Measurements from ENCODE around the gene SDHAF4.
"Not testable (repeated sequence)": the region's sequence is repeated elsewhere in the genome, so short reads cannot be mapped to it uniquely, and the experiment has no call there.

The SDHAF4 gene

GRCh38 chr6:70566751-70567382 lies at the start of gene SDHAF4:
SDHAF4 (plus strand) TSS chr6:70566930; CDS start chr6:70566941, 11 bp downstream.
- peak; percentile 95 for DNase-seq

GRCh38 chr6:70518723-70519122 lies 48.0 kb upstream of the SDHAF4 start:
- no peak for DNase-seq

- DNase-seq, result no peak
Measured at GRCh38 chr6:70520575-70520974, 46.2 kb upstream of the SDHAF4 start.

GRCh38 chr6:70524721-70525286 lies 41.9 kb upstream of the SDHAF4 start:
- DNase-seq, result no peak

- DNase-seq, result no peak
Measured at GRCh38 chr6:70527071-70527737, 39.5 kb upstream of the SDHAF4 start.

- no peak for DNase-seq
Measured at GRCh38 chr6:70530023-70530422, 36.7 kb upstream of the SDHAF4 start.

GRCh38 chr6:70531133-70531532 lies 35.6 kb upstream of the SDHAF4 start:
- no peak for DNase-seq

- DNase-seq, result no peak
Measured at GRCh38 chr6:70537266-70537665, 29.5 kb upstream of the SDHAF4 start.

GRCh38 chr6:70538376-70538775 lies 28.4 kb upstream of the SDHAF4 start:
- DNase-seq, result no peak

GRCh38 chr6:70547313-70547712 lies 19.4 kb upstream of the SDHAF4 start:
- peak; percentile 24 for DNase-seq

GRCh38 chr6:70547905-70548304 lies 18.8 kb upstream of the SDHAF4 start:
- no peak for DNase-seq

GRCh38 chr6:70549327-70549726 lies 17.4 kb upstream of the SDHAF4 start:
- DNase-seq, result no peak

GRCh38 chr6:70551566-70551965 lies 15.2 kb upstream of the SDHAF4 start:
- no peak for DNase-seq

- DNase-seq, result not testable (repeated sequence)
Measured at GRCh38 chr6:70552286-70552940, 14.3 kb upstream of the SDHAF4 start.

GRCh38 chr6:70552974-70553373 lies 13.8 kb upstream of the SDHAF4 start:
- DNase-seq, result no peak

GRCh38 chr6:70557998-70558397 lies 8.7 kb upstream of the SDHAF4 start:
- DNase-seq, result no peak

- DNase-seq, result not testable (repeated sequence)
Measured at GRCh38 chr6:70562401-70562800, 4.3 kb upstream of the SDHAF4 start.

- peak; percentile 36 for DNase-seq
Measured at GRCh38 chr6:70563530-70563929, 3.2 kb upstream of the SDHAF4 start.

- DNase-seq, result no peak
Measured at GRCh38 chr6:70574643-70575042, 7.9 kb downstream of the SDHAF4 start.

GRCh38 chr6:70575899-70576495 lies 9.3 kb downstream of the SDHAF4 start:
- no peak for DNase-seq

- DNase-seq, result no peak
Measured at GRCh38 chr6:70586114-70586513, 19.4 kb downstream of the SDHAF4 start.

GRCh38 chr6:70590400-70590799 lies 23.7 kb downstream of the SDHAF4 start:
- DNase-seq, result no peak

GRCh38 chr6:70592391-70593117 lies 25.8 kb downstream of the SDHAF4 start:
- DNase-seq, result no peak
